Gastrocnemius medialis (tissue), 4 donors: ENCODE data around the gene WDR72.

ENCODE experiments used
- CTCF ChIP-seq, 5 experiments: fragments of 450-650 bp in 3 of 5; fragments of 200-600 bp in 2 of 5; sonication (generic) in 2 of 5; IDR thresholded peaks in 4 of 5; conservative IDR thresholded peaks in 1 of 5; 1 replicate in 4 of 5; 2 replicates in 1 of 5; pipeline ENCODE4 v1.5.1; 2016 to 2019; ENCODE audit warnings: antibody characterized with exemption in 5 of 5, mild to moderate bottlenecking in 3 of 5, moderate library complexity in 3 of 5
- POLR2A ChIP-seq, 2 donors: fragments of 450-650 bp; IDR thresholded peaks; one replicate each; pipeline ENCODE4 v1.6.1; 2017; ENCODE audit warnings: antibody characterized with exemption in 2 of 2, mild to moderate bottlenecking in 2 of 2, moderate library complexity in 2 of 2

- TF ChIP-seq POLR2A (IDR thresholded peaks at IDR 0.05) (no peak), CTCF (IDR thresholded peaks at IDR 0.05 in 4 of 5, conservative IDR thresholded peaks at IDR 0.05 in 1 of 5) (no peak)
Measured at GRCh38 chr15:53565721-53566120, 193.7 kb downstream of the WDR72 start.
